NT2/D1 (cell line): ENCODE data around the gene TLR10.

Experiments
- SUZ12 ChIP-seq: IDR thresholded peaks from 2 replicates; pipeline ENCODE4 v1.6.1; 2011; ENCODE audit not compliant: insufficient read length, insufficient read depth; ENCODE audit errors: extremely low read depth
- YY1 ChIP-seq: IDR thresholded peaks from 2 replicates; pipeline ENCODE4 v1.6.1; 2011; ENCODE audit not compliant: insufficient read length, insufficient read depth
- ZNF274 ChIP-seq: IDR thresholded peaks from 2 replicates; pipeline ENCODE4 v1.6.1; 2011; ENCODE audit warnings: mild to moderate bottlenecking, low read depth, low read length

DNA sequence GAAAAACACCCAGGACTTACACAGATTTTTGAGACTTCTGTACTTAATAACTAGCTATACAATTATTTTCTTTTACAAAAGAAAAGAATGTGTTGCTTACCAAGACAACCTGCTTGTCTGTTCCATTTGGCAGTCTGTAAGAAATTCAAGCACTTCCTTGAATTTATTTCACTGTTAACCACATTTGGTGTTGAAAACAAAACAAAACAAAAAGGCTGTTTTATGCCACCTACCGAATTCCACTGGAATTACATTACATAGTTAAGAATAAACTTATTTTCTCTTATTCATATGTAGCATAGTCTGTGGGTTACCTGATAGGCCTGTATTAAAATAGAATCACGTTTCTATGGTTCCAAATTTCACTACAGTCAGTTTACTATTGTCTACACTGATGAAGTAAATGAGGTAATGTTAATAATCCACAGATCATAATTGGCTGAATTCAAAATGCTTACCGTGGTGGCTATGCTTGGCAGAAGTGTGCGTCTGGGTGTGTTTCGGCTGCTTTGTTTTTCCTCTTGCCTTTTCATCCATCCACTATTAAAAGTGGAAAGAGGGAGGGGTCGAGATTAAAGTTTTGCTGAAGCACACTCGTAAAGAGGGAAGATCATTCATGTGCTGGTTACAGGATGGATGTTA lies 22.0 kb upstream of the TLR10 start, which contains the start of gene TLR1:
- no peak for TF ChIP-seq YY1
- no peak for TF ChIP-seq SUZ12
- TF ChIP-seq ZNF274: no peak
